HCT116 (cell line): ENCODE data around the gene SMTNL2.
"Not testable (repeated sequence)": the region's sequence is repeated elsewhere in the genome, so short reads cannot be mapped to it uniquely, and the experiment has no call there.

Experiments used
- CEBPB ChIP-seq: IDR thresholded peaks from 2 replicates; pipeline ENCODE4 v1.6.1; 2012; ENCODE audit warnings: low read depth
- EGR1 ChIP-seq: IDR thresholded peaks from 2 replicates; pipeline ENCODE4 v1.6.1; 2012; ENCODE audit warnings: low read depth
- EZH2 ChIP-seq: fragments of 200-600 bp; sonication (generic); IDR thresholded peaks from 2 replicates; pipeline ENCODE4 v1.6.1; 2017; ENCODE audit warnings: antibody characterized with exemption, mixed run types
- FOSL1 ChIP-seq: IDR thresholded peaks from 2 replicates; pipeline ENCODE4 v1.6.1; 2012; ENCODE audit warnings: low read depth
- JUND ChIP-seq: IDR thresholded peaks from 2 replicates; pipeline ENCODE4 v1.6.1; 2012
- POLR2A ChIP-seq: IDR thresholded peaks from 2 replicates; pipeline ENCODE4 v1.7.0; 2011; ENCODE audit warnings: borderline replicate concordance; ENCODE audit not compliant: insufficient read depth, insufficient read length; ENCODE audit errors: extremely low read depth
- REST ChIP-seq: IDR thresholded peaks from 2 replicates; pipeline ENCODE4 v1.6.1; 2012; ENCODE audit warnings: low read depth
- SIN3A ChIP-seq: IDR thresholded peaks from 2 replicates; pipeline ENCODE4 v1.6.1; 2012; ENCODE audit warnings: low read depth
- YY1 ChIP-seq: IDR thresholded peaks from 2 replicates; pipeline ENCODE4 v1.6.1; 2011; ENCODE audit warnings: low read length, low read depth, moderate library complexity, mild to moderate bottlenecking; ENCODE audit not compliant: insufficient replicate concordance; ENCODE audit errors: extremely low read depth
- ZFX ChIP-seq: fragments of 450-650 bp; IDR thresholded peaks from 2 replicates; pipeline ENCODE4 v1.6.1; 2017
- ZNF274 ChIP-seq: fragments of 200-500 bp; sonication (Bioruptor generic); IDR thresholded peaks from 2 replicates; pipeline ENCODE4 v1.6.1; 2014; ENCODE audit warnings: mild to moderate bottlenecking, low read depth, low read length, inconsistent platforms
- TF ChIP-seq, protein P1 (sequence below), 3 experiments: fragments of 200-600 bp in 1 of 3; sonication (generic) in 1 of 3; IDR thresholded peaks in 2 of 3; conservative IDR thresholded peaks in 1 of 3; 2 replicates each; pipeline ENCODE4 v1.5.1; 2012 to 2017; ENCODE audit warnings: low read depth in 2 of 3, low read length in 2 of 3, antibody characterized with exemption in 1 of 3, borderline replicate concordance in 1 of 3, control low read depth in 1 of 3, mild to moderate bottlenecking in 1 of 3, mixed read lengths in 1 of 3, mixed run types in 1 of 3, moderate library complexity in 1 of 3; ENCODE audit not compliant: insufficient read depth in 1 of 3
- TF ChIP-seq, protein P2 (sequence below): IDR thresholded peaks from 2 replicates; pipeline ENCODE4 v1.6.1; 2012

GRCh38 chr17:4640569-4641188 is 56.4 kb downstream of the SMTNL2 start:
- TF ChIP-seq, protein P1, sequence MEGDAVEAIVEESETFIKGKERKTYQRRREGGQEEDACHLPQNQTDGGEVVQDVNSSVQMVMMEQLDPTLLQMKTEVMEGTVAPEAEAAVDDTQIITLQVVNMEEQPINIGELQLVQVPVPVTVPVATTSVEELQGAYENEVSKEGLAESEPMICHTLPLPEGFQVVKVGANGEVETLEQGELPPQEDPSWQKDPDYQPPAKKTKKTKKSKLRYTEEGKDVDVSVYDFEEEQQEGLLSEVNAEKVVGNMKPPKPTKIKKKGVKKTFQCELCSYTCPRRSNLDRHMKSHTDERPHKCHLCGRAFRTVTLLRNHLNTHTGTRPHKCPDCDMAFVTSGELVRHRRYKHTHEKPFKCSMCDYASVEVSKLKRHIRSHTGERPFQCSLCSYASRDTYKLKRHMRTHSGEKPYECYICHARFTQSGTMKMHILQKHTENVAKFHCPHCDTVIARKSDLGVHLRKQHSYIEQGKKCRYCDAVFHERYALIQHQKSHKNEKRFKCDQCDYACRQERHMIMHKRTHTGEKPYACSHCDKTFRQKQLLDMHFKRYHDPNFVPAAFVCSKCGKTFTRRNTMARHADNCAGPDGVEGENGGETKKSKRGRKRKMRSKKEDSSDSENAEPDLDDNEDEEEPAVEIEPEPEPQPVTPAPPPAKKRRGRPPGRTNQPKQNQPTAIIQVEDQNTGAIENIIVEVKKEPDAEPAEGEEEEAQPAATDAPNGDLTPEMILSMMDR (IDR thresholded peaks at IDR 0.05 in 2 of 3, conservative IDR thresholded peaks at IDR 0.05 in 1 of 3; ENCODE audit: borderline replicate concordance in 1 of 3, insufficient read depth in 1 of 3, low read depth in 2 of 3, low read length in 2 of 3), result not testable (repeated sequence)
- not testable (repeated sequence) for TF ChIP-seq REST, POLR2A, EZH2, CEBPB, FOSL1, ZFX, EGR1, JUND, ZNF274, SIN3A, YY1
- TF ChIP-seq, protein P2, sequence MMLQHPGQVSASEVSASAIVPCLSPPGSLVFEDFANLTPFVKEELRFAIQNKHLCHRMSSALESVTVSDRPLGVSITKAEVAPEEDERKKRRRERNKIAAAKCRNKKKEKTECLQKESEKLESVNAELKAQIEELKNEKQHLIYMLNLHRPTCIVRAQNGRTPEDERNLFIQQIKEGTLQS, result not testable (repeated sequence)
